HEK293 (cell line): ENCODE measurements around the gene ANKAR.

Experiments used
- ZNF626 ChIP-seq: fragments of 450-650 bp; sonication (Bioruptor Pico); formaldehyde crosslinking; IDR thresholded peaks from 2 replicates; pipeline ENCODE4 v1.5.1; 2018; ENCODE audit warnings: missing biosample characterization, missing genetic modification characterization, inconsistent platforms
- TF ChIP-seq, protein P1 (sequence below): fragments of 450-650 bp; formaldehyde crosslinking; IDR thresholded peaks from 2 replicates; pipeline ENCODE4 v1.5.1; 2016; ENCODE audit warnings: missing biosample characterization, missing genetic modification characterization

DNA sequence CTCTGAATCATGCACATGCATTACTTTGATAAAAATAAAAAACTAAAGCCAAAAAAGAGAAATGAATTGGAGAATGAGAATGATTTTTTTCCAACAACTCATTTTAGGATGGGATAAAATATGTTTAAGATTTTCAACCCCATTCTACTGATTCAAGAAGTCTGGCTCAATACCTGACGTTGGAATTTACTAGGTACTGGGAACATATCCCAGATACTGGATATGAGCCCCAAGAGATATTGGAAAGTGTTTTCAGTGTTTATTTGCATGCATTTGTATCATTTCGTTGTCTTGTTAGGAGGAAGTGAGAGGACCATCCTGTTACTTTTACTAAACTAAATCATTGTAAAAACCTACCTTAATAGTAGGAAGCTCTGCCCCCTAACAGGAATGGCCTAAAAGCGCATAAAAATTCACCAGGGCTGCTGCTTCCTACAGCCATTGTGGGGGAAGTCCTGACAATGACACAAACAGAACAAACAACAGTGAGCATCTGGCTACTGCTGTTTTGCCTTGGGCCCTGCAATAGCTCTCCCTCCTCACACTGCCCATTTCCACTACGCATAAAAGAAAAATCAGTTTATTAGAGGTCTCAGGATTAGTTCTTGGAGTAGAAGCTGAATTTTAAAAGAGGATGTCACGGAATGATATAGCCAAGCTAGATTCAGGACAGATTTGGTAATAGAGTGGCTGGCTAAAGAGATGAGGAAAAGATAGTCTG, 35.2 kb downstream of the ANKAR start:
- TF ChIP-seq ZNF626 (tag by site-specific recombination): no peak
- TF ChIP-seq, protein P1, sequence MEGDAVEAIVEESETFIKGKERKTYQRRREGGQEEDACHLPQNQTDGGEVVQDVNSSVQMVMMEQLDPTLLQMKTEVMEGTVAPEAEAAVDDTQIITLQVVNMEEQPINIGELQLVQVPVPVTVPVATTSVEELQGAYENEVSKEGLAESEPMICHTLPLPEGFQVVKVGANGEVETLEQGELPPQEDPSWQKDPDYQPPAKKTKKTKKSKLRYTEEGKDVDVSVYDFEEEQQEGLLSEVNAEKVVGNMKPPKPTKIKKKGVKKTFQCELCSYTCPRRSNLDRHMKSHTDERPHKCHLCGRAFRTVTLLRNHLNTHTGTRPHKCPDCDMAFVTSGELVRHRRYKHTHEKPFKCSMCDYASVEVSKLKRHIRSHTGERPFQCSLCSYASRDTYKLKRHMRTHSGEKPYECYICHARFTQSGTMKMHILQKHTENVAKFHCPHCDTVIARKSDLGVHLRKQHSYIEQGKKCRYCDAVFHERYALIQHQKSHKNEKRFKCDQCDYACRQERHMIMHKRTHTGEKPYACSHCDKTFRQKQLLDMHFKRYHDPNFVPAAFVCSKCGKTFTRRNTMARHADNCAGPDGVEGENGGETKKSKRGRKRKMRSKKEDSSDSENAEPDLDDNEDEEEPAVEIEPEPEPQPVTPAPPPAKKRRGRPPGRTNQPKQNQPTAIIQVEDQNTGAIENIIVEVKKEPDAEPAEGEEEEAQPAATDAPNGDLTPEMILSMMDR (tag by site-specific recombination): no peak
